Fibroblast of peridontal ligament (primary cell): ENCODE data around the gene ACTRT3.

Experiments
- DNase-seq: peaks from one replicate; pipeline ENCODE4 v3.0.0-alpha.2; 2010; ENCODE audit errors: extremely low read depth

The ACTRT3 gene

DNA sequence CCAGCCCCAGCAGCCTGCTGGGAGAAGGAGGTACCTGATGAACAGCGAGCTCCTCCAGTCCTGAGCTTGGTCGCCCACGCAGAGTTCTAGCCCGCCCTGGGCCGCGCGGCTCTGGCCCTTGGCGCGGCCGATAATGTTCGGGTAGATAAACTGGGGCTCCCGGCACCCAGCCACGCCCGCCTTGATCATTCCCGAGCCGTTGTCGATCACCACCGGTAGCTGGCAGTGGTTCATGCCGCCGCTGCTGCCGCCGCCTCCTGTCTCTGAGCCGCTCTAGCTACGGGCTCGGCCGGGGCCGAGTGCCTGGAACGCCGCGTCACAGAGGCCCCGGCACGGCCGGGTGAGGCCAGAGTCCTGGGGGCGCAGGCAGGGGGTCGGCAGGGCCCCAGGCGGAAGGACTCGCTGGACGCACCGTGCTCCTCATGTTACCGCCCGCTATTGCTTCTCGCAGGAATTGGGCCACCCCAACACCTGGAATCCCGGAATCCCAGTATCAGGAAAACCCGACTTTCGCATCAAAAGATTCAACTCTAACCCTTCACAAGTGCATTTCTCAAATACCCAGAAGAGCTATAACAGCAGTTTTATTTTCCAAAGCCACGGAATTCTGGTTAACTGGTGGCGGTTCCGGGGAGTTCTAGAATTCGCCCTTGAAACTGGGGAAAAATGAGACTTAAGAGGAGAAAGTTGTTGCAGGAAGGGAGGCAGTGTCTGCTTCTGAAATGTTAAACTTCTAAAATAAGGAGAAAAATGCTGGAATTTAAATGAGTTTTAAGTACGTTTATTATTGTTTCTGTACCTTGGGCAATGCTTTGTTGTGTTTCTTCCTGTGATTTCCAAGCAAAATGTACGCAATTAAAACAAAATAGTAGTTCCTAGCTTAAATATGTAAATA is at the start of gene ACTRT3:
ACTRT3 (minus strand) TSS at position 275 of the 895 bp plus-strand sequence; CDS start at position 234, 41 bp downstream.
- peak; percentile 61 for DNase-seq

DNA sequence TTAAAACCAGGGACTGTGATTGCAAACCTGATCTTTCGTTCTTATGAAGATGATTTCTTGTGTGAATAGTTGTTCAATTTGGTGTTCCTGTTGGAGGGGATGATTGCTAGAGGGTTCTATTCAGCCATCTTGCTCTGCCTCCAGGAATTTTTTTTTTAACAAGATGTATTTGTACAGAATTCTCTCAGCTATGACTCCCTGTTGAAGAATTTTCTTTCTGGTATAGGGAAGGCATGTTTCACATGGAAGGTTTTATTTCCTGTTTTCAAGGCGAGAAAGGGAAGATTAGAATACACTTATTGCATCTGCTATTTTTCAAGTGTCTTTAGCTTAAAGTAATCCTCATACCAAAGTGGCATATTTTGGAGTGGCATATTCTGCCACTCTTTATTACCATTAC is 49.0 kb upstream of the ACTRT3 start:
- DNase-seq = peak; percentile 17

DNA sequence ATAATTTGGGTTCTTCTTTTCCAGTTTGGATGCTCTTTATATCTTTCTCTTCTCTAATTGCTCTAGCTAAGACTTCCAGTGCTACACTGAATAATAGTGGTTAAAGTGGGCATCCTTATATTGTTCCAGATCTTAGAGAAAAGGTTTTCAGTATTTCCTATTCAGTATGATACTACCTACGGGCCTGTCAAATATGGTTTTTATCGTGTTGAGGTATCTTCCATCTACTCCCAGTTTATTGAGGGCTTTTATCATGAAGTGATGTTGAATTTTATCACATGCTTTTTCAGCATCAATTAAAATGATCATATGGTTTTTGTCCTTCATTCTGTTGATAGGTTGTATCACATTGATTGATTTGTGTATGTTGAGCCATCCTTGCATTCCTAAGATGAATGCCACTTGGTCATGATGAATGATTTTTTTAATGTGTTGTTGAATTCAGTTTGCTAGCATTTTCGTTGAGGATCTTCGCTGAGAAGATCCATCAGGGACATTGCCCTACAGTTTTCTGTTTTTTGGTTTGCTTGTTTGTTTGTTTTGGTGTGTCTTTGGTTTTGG is 46.3 kb upstream of the ACTRT3 start:
- no peak for DNase-seq

DNA sequence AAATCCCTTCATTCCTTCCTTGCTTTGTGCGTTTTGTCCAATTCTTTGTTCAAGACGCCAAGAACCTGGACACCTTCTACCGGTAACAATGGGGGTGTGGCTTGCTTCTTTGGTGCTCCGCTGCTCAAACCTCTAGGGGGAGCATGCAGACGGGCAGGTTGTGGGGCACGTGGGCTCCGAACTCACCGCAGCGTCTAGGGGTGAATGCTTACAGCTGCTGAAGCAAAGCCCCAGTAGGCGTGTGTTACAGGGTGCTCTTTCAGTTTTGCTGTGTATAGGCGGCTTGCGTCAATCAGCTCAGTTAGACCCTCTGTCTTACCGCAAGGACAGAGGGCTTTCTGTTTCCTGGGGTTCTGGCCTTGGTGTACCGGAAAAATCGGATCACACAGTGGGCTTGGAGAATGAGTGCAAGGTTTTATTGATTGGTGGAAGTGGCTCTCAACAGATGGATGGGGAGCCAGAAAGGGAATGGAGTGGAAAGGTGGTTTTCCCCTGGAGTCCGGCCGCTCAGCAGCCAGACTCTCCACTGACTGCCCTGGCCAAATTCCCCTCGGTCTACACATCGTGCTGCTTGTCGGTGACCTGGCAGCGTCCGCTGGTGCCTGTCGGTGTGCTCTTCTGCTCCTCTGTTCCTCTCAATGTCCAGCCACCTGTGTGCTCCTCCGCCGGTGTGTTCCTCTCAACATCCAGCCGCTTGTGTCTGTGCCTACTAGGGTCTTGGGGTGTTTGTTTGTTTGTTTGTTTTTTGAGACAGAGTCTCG is 44.6 kb upstream of the ACTRT3 start:
- DNase-seq = no peak

DNA sequence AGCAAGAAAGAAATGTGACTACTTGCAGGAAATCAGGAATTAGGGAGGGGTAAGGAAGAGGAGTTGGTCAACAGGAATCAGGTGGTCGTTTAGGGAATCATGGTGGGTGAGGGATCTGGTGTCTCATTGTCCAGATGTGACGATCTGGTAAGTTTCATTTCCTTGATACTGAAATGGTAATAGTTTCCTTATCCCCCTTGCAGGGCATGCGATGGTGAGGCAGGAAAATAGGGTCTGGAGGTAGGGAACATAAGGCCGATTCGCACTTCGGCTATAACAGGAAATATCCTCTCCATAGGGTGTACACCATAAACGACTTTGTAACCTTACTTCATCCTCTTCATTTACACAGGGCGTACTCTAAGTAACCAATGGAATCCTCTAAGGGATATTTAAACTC is 43.9 kb upstream of the ACTRT3 start:
- DNase-seq = no peak

DNA sequence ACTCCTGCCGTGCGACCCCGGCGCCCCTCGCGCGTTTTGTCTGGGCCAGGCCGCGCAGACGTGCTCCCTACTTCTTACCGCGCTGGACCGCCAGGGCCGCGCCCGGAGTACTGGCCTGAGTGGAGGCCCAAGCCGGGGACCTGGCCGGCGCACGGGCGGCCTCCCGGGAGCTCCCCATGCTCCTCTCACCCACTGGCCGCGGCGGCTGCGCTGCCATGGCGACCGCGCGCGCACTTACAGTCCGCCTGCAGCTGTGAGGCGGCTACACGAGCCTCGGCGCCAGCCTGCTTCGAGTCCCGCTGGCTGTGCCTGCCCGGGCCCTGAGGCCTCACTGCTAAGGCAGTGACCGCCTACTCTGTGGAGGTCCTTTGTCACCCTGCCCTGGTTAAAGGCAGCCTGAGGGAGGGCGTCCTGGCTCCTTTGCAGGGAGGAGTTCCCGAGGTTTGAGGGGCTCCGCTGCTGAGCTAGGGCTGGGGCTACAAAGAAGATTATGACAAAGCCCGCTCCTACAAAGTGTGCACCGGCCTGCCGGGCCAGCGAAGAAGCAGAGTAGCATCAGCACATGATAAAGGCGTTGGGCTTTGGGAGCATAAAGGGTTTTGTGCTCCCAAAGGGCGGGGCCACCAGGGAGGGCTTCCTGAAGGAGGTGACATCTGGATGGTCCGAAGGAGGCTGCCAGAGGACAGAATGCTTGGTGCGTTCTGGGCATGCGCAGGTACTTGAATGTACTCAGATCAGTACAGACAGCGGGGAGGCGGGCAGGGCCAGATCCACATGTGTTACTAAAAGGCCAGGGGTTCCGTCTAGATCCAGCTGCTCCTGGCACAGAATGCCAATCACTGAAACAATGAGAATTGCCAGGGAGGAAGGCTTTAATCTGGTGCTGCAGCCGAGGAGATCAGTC is 43.2 kb upstream of the ACTRT3 start, which contains the start of the genes LRRC34 and LRRIQ4:
LRRC34 (minus strand) TSS at position 573 of the 904 bp plus-strand sequence; CDS start at position 217, 356 bp downstream.
LRRIQ4 (plus strand) TSS at position 539 of the 904 bp plus-strand sequence. CDS start 9,052 bp downstream, outside the sequence.
- DNase-seq = peak; percentile 81

DNA sequence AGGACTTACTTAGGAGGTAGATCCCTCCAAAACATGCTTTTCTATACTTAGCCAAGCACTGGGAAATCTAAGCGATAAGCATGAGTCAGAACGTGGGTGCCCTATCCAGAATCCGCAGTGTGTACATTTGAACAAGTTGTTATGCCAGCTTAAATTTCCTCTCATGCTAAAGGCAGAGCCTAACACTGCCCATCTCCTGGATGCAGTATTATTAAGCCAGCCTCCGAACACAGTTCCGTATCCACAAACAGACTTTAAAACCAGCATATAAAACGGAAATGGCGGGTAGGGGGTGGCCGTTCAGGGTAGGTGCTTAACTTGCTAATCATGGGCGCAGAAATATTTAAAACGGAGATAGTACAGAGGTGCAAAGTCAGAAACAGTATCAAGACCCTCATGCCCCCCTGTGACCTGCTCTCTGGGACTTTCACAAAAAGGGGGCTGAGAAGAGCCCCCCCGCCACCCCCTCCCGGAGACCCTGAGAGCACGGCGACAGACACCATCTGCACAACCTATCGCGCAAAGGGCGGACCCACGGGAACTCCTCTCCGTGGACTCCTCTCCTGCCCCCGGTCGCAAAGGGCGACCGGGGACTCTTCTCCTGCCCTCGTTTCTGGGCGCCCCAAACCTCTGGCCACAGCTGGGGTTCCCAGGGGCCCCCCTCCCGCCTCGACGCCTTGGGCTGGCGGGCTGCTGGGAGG is 42.4 kb upstream of the ACTRT3 start:
- DNase-seq = peak; percentile 85

DNA sequence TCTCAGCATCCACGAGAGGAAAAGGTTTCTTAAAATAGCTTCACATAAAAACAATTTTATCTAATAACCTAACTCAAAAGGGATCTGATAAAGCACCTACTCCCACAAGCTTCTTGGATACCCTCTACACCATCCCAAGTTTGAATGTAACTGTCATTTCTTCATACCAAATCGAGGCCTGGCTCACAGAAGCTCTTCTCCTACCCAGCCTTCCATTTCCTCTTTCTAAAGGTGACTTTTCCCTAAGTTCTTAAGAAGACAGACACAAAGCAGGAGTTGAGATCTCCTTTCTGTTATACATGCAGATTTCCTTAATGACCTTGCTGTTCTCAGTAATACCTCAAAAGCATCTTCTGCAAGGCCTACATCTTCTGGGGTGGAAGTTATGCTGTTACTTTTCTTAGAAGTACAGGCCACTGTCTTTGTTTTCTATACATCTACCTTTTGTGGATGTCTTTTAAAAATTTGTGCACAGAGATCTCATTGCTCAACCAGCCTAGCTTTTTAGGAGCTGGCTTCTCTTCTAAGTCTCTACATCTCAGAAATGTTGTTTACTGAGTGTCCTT is 40.0 kb upstream of the ACTRT3 start:
- DNase-seq = no peak

DNA sequence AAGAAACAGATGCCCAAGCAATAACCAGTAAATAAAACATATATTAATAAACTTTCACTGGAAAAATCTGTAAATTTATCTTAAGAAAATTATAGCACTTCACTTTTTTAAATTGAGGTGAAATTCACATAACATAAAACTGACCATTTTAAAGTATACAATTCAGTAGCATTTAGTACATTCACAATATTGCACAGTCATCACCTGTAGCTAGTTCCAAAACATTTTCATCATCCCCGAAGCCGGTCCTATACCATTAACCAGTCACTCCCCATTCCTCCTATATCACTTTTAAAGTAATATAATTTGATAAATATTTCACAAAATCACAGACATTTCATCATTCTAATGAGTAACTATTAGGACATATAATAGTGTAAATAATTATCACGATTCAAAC is 35.3 kb upstream of the ACTRT3 start:
- no peak for DNase-seq

DNA sequence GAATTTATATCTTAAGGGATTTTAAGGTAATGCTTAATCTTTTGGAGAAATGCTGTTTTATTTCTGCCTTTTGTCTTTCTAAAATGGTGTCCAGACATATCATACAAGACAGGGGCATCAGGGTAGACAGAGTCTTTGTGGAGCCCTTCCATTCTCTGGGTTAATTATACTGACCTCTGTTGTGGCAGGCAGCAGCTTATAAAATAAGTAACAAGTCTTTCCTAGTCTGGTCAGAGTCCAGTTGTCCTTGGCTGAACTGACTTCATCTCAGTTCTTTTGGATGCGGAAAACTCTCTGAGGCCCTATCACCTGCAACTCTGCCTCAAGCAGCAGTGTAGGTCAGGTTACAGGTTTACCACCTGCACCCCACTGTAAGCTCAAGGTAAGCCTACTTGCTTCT is 23.0 kb upstream of the ACTRT3 start:
- no peak for DNase-seq

DNA sequence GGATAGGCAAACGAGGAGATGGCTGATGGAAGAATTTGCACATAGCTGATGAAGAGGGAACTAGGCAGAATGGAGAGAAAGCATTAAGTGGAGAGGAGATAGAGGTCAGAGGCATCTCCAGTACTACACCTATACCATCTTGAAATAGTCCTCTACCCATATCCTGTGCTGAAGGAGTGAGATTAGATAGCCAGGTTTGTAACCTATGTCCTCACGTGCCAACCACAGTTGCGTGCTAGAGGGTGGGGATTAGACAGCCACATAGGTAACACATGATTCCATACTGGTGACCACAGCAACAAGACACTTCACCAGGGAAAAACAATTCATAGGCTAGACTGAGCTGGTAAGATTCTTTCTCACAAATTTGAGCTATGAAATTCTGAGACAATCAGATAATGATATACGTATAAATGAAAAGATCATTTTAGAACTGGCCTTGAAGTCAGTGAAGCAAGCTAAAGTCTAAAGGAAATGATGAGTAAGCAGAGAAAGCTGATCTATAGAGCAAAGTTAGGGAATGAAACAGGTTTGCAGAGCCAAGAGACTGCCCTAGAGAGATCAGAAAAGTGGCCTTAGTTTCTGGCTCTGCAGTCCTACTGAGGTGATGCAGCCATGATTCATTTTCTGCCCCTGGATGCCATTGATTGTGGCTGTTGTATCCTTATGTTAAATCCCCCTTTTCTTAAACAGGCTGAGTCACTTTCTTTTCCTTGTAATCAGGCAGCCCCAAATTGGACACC is 21.5 kb upstream of the ACTRT3 start:
- DNase-seq = peak; percentile 16

DNA sequence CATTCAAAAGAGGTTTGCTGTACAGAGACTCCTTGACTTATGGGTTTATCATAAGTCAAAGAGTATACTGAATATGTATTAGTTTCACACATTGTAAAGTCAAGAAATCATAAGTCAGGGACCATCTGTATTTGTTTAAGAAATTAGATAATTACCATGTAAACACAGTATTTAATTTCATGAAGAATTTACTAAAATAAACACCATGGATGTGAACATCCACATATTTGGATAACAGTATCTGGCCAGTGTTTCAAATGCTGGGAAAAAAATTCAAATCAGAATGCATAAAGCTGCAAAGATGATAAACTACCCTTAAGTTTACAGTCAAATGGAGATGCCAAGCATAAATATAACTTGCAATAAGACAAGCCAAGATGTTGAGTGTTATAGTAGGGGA is 20.9 kb upstream of the ACTRT3 start:
- peak; percentile 36 for DNase-seq

DNA sequence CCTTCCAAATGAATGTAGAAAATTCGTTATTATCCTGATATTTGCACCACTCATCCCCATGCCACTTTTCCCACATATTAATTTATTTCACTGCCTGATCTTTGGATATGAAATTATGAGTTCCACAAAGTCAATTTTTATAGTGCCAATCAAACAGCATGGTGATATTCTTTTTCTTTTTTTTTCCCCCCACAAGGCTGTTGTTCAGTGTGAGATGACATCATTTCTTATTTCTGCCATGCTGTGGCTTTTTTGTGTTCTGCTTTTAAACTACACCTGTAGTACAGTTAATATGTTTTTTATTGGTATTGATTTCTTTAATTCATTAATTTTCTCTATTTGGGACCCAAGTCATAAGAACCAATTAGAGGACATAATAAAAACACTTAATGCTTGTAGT is 18.4 kb upstream of the ACTRT3 start:
- DNase-seq = no peak

DNA sequence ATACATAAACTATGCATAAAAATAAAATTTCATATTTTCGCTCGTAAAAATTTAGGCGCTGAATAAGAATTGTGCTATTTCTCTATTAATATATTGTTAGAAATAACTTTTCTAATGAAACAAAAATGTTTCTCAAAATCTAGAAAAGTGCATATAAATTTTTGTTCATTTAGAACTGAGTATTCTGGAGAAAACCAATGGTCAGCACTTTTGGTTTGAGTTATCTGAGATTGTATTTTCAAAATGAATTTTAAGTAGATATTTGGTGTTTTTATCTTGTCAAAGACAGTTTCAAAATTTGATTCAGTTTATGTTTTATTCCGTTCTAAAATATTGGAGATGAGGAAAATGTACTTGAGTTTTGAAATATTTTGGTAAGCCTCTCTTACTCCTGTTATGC is 17.8 kb upstream of the ACTRT3 start:
- DNase-seq = no peak

DNA sequence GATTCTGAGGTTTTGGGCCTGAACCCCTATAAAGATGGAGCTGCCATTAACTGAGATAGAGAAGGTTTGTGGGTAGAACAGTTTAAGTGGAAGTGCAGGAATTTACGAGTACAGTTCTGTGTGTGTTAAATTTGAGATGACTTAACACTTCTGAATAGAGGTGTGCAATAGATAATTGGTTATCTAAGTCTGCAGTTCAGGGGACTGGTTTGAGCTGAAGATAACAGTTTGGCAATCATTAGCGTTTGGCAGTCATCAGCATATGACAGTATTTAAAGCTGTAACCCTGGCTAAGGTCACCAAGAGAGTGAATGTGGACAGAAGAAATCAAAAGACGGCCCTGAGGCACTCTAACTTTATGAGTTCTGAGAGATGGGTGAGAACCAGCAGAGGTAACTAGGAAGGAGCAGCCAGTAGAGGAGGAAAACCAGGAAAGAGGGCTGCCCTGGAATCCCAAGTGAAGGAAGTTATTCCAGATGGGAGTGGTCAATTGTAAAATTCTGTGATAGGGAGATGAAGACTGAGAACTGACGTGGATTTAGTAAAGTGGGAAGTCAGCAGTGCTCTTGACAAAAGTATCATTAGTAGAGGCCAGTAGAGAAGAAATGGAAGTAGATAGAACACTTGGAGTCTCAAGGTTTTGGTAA is 12.0 kb upstream of the ACTRT3 start:
- no peak for DNase-seq

DNA sequence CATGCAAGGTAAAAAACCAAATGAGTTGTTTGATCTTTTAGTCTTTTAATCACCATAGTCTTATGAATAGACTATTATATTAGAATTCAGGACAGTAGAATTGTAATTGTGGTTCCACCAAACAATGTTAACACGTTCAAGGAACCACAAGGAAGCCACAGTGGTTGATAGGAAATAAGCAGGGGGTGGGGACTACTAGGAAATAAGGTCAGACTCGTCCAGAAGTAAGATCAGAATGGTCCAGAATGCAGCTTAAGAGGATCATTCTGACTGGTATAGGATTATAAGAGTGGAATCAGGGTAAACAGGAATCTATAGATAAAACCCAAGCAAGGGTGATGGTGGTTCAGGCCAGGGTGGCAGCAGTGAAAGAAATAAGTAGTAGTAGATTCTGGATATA is 11.4 kb upstream of the ACTRT3 start:
- DNase-seq = no peak

DNA sequence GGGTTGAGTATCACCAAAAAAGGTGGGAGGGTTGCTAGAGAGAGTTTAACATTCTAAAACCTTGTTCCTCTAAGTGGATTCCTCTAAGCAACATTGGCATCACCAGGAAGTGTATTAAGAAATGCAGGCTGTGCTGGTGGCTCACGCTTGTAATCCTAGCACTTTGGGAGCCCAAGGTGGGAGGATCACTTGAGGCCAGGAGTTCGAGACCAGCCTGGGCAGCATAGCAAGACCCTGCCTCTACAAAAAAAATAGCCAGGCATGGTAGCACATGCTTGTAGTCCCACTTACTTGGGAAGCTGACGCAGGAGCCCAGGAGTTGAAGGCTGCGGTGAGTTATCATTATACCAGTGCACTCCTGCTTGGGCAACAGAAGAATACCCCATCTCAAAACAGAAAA is 8.5 kb upstream of the ACTRT3 start:
- DNase-seq = no peak

DNA sequence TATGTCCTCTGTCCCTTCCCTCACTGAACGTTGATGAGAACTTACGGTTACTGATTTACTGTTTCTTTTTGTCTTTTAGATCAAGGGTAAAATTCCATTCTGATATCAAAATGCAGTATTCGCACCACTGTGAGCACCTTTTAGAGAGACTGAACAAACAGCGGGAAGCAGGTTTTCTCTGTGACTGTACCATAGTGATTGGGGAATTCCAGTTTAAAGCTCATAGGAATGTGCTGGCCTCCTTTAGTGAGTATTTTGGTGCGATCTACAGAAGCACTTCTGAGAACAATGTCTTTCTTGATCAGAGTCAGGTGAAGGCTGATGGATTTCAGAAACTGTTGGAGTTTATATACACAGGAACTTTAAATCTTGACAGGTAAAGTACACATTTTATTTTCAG is 4.8 kb upstream of the ACTRT3 start:
- DNase-seq = no peak
